ENCODE measurements around the gene CACNA1H. TPM values are rescaled to one million over a fixed set of nuclear protein-coding genes. Genes with fewer than 3 reads are reported as not detected.

CACNA1H gene
- total RNA-seq, 1 experiment from 2014 or later: 24.3 TPM

DNA sequence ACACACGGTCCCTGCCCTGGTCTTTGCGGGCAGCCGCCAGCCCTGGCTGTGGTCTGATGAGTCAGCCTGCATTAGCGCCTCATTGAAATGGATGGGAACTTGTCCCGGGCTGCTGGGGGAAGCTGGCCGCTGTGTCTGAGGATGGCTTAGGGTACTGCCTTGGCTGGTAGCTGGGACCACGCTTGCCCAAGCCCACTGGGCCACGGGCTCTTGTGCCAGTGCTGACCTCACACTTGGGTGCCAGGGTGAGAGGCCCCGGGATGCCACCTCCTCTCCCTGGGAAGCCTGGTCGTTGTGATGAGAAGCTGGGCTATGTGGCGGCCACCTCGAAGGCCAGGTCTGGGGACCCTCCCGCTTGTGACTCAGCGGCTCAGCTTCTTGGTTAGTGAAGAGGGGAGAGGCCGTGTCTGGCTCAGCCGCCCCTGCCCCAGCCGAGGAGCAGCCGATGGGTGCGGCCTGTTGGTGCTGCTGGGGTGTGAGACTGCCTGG is 10.7 kb downstream of the CACNA1H start:
- H2AFZ ChIP-seq (ENCODE audit: low read depth, low read length, poor library complexity, severe bottlenecking): no peak overlapping the region
- ChIA-PET POLR2A (no interaction called here), RAD21 (ENCODE audit: low non-redundant PET in 1 of 2, low total read pairs in 2 of 2, uncharacterized antibody in 2 of 2, unreplicated experiment in 2 of 2) (no interaction called here), CTCF (no interaction called here)
- H3K9me3 ChIP-seq (ENCODE audit: control insufficient read depth in 1 of 2, insufficient read depth in 1 of 2, low read depth in 1 of 2, low read length in 2 of 2): no peaks in the 10 kb centered on the region
- no peaks in the 10 kb centered on the region for H3K27me3 ChIP-seq (ENCODE audit: insufficient read depth, low read length)
- no peaks in the 10 kb centered on the region for H3K9me2 ChIP-seq (ENCODE audit: insufficient read depth)
- no peak for DNase-seq (ENCODE audit: low read depth, low spot score)
- no peak overlapping the region for H3K9ac ChIP-seq (ENCODE audit: low read length)
- intact Hi-C loops (cut with micrococcal nuclease): no loop called here
- H4K20me1 ChIP-seq (ENCODE audit: insufficient read depth): no peaks in the 10 kb centered on the region
- no peaks in the 10 kb centered on the region for H3K79me2 ChIP-seq (ENCODE audit: insufficient read depth, low read length)
- H3K4me1 ChIP-seq (ENCODE audit: control insufficient read depth in 1 of 2, insufficient read depth in 2 of 2, low read length in 2 of 2): no peaks in the 10 kb centered on the region; a peak in 1 of 4 replicates
- no peak overlapping the region for H3K27ac ChIP-seq (ENCODE audit: low read depth, low read length)
- no peak for TF ChIP-seq EZH2phosphoT487 (IDR thresholded peaks at IDR 0.05; ENCODE audit: borderline replicate concordance)
- no peak for TF ChIP-seq YY1 (IDR thresholded peaks at IDR 0.05; ENCODE audit: extremely low read depth, insufficient replicate concordance, low read depth, low read length)
- TF ChIP-seq TCF7L2 (IDR thresholded peaks at IDR 0.05; ENCODE audit: borderline replicate concordance, extremely low read depth, insufficient read depth, insufficient read length): no peak
- TF ChIP-seq, protein P1, sequence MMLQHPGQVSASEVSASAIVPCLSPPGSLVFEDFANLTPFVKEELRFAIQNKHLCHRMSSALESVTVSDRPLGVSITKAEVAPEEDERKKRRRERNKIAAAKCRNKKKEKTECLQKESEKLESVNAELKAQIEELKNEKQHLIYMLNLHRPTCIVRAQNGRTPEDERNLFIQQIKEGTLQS (IDR thresholded peaks at IDR 0.05): no peak
- TF ChIP-seq SIN3A (IDR thresholded peaks at IDR 0.05; ENCODE audit: low read depth): no peak
- TF ChIP-seq, protein P2, sequence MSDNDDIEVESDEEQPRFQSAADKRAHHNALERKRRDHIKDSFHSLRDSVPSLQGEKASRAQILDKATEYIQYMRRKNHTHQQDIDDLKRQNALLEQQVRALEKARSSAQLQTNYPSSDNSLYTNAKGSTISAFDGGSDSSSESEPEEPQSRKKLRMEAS (IDR thresholded peaks at IDR 0.05): no peak
- no peak for TF ChIP-seq FOSL1 (IDR thresholded peaks at IDR 0.05; ENCODE audit: low read depth)
- TF ChIP-seq JUND (IDR thresholded peaks at IDR 0.05): no peak
- TF ChIP-seq EZH2 (IDR thresholded peaks at IDR 0.05): no peak
- no peak for TF ChIP-seq POLR2AphosphoS5 (IDR thresholded peaks at IDR 0.05; ENCODE audit: low read depth, low read length)
- TF ChIP-seq, protein P3, sequence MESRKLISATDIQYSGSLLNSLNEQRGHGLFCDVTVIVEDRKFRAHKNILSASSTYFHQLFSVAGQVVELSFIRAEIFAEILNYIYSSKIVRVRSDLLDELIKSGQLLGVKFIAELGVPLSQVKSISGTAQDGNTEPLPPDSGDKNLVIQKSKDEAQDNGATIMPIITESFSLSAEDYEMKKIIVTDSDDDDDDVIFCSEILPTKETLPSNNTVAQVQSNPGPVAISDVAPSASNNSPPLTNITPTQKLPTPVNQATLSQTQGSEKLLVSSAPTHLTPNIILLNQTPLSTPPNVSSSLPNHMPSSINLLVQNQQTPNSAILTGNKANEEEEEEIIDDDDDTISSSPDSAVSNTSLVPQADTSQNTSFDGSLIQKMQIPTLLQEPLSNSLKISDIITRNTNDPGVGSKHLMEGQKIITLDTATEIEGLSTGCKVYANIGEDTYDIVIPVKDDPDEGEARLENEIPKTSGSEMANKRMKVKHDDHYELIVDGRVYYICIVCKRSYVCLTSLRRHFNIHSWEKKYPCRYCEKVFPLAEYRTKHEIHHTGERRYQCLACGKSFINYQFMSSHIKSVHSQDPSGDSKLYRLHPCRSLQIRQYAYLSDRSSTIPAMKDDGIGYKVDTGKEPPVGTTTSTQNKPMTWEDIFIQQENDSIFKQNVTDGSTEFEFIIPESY (IDR thresholded peaks at IDR 0.05; ENCODE audit: extremely low read depth, insufficient replicate concordance, low read length): no peak
- no TSS peak for BruUV-seq (replicated peaks)
- ATAC-seq: no peak
- no peak overlapping the region for H3K4me3 ChIP-seq (replicated peaks in 1 of 2; ENCODE audit: low read depth in 1 of 2, low read length in 2 of 2)
- H3K4me2 ChIP-seq (ENCODE audit: low read length): no peak overlapping the region
- H3K36me3 ChIP-seq (ENCODE audit: control insufficient read depth in 1 of 2, insufficient read depth in 2 of 2, low read length in 2 of 2): no peaks in the 10 kb centered on the region
